GM12874 (cell line): Measurements from ENCODE around the gene ZNF217.

Experiments used
- CTCF ChIP-seq: IDR thresholded peaks from 2 replicates; pipeline ENCODE4 v1.5.1; 2011; ENCODE audit warnings: low read depth, mild to moderate bottlenecking, control low read depth, low read length, moderate library complexity; ENCODE audit not compliant: insufficient read depth

ZNF217 gene

GRCh38 chr20:53571555-53572286 lies 21.9 kb downstream of the ZNF217 start:
- TF ChIP-seq CTCF, result no peak

GRCh38 chr20:53570446-53571276 lies 23.0 kb downstream of the ZNF217 start:
- no peak for TF ChIP-seq CTCF

- TF ChIP-seq CTCF, result no peak
These were observed 23.9 kb downstream of the ZNF217 start for GRCh38 chr20:53569606-53570307.

- no peak for TF ChIP-seq CTCF
These were observed 24.6 kb downstream of the ZNF217 start for GRCh38 chr20:53569005-53569404.

- no peak for TF ChIP-seq CTCF
These were observed 25.3 kb downstream of the ZNF217 start for GRCh38 chr20:53568351-53568750.

GRCh38 chr20:53567379-53567917 lies 26.2 kb downstream of the ZNF217 start:
- TF ChIP-seq CTCF, result no peak

GRCh38 chr20:53565254-53565653 lies 28.4 kb downstream of the ZNF217 start:
- no peak for TF ChIP-seq CTCF
